Astrocyte of the cerebellum (primary cell): ENCODE measurements around the gene HK2.
"Not testable (repeated sequence)": the region's sequence is repeated elsewhere in the genome, so short reads cannot be mapped to it uniquely, and the experiment has no call there.

Experiments
- DNase-seq: peaks from one replicate; pipeline ENCODE4 v3.0.0-alpha.2; 2011; ENCODE audit warnings: low read depth
- H3K4me3 ChIP-seq: 2 replicates; pipeline ENCODE4 v1.5.1; 2011; ENCODE audit warnings: mild to moderate bottlenecking, low read depth, low read length, moderate library complexity
- CTCF ChIP-seq: IDR thresholded peaks from 2 replicates; pipeline ENCODE4 v1.5.1; 2012; ENCODE audit warnings: low read length, low read depth, moderate library complexity, mild to moderate bottlenecking; ENCODE audit errors: missing control alignments
- in situ Hi-C: cut with HindIII; loops from 2 replicates; pipeline ENCODE4 v1.10.0; 2017; ENCODE audit warnings: low sequenced_read_pairs

The HK2 gene

GRCh38 chr2:74822771-74823566 lies 11.0 kb upstream of the HK2 start:
- H3K4me3 ChIP-seq = no peak overlapping the region
- no peak for TF ChIP-seq CTCF
- in situ Hi-C loops = no loop called here
- DNase-seq = no peak

- in situ Hi-C loops = no loop called here
- TF ChIP-seq CTCF = no peak
- no peak for DNase-seq
Observed at GRCh38 chr2:74824679-74825078, 9.2 kb upstream of the HK2 start.

GRCh38 chr2:74828543-74828942 lies 5.4 kb upstream of the HK2 start:
- H3K4me3 ChIP-seq = no peak overlapping the region
- in situ Hi-C loops = no loop called here
- DNase-seq = no peak
- TF ChIP-seq CTCF = no peak

More at GRCh38 chr2:74824679-74825078, 9.2 kb upstream of the HK2 start:
- no peak overlapping the region for H3K4me3 ChIP-seq

- no peak for TF ChIP-seq CTCF
- DNase-seq = no peak
- in situ Hi-C loops = no loop called here
- H3K4me3 ChIP-seq = no peak overlapping the region
Observed at GRCh38 chr2:74831693-74832530, 2.0 kb upstream of the HK2 start.

GRCh38 chr2:74834234-74834791 lies 386 bp downstream of the HK2 start:
- in situ Hi-C loops, DNase-seq: not testable (repeated sequence)
- H3K4me3 ChIP-seq = peak overlapping the region; percentile 69

GRCh38 chr2:74834792-74835755 lies 1.1 kb downstream of the HK2 start:
- in situ Hi-C loops = no loop called here
- H3K4me3 ChIP-seq = peak overlapping the region; percentile 69
- no peak for TF ChIP-seq CTCF
- no peak for DNase-seq
